ENCODE results near the gene GAP43.
"Not testable (repeated sequence)": the region's sequence is repeated elsewhere in the genome, so short reads cannot be mapped to it uniquely, and the experiment has no call there.

GAP43 gene

GRCh38 chr3:115728013-115728412 lies 104.7 kb downstream of the GAP43 start:
- Histone ChIP-seq H3K9me3 (ENCODE audit: control insufficient read depth, low read length) (no peaks in the 10 kb centered on the region), H3K27me3 (replicated peaks; ENCODE audit: control insufficient read depth, insufficient read depth, low read length) (no peaks in the 10 kb centered on the region), H3K4me1 (ENCODE audit: control insufficient read depth, insufficient read depth, low read length) (no peaks in the 10 kb centered on the region), H3K9ac (ENCODE audit: low read length) (no peak overlapping the region), H3K36me3 (ENCODE audit: control insufficient read depth, insufficient read depth, low read length, severe bottlenecking) (no peaks in the 10 kb centered on the region), H3K4me3 (ENCODE audit: low read length) (no peak overlapping the region)
- DNase-seq (ENCODE audit: low read depth), result no peak

GRCh38 chr3:115736341-115736740 lies 113.0 kb downstream of the GAP43 start:
- H3K36me3 ChIP-seq (ENCODE audit: control insufficient read depth, insufficient read depth, low read length, severe bottlenecking); H3K4me1 ChIP-seq (ENCODE audit: control insufficient read depth, insufficient read depth, low read length); H3K9ac ChIP-seq (ENCODE audit: low read length); H3K27me3 ChIP-seq (replicated peaks; ENCODE audit: control insufficient read depth, insufficient read depth, low read length); H3K4me3 ChIP-seq (ENCODE audit: low read length); DNase-seq (ENCODE audit: low read depth): not testable (repeated sequence)
- H3K9me3 ChIP-seq (ENCODE audit: control insufficient read depth, low read length), result peaks cover 19% of the 10 kb centered on the region

- H3K9me3 ChIP-seq (ENCODE audit: control insufficient read depth, low read length), result peaks cover 19% of the 10 kb centered on the region
- no peaks in the 10 kb centered on the region for H3K4me1 ChIP-seq (ENCODE audit: control insufficient read depth, insufficient read depth, low read length)
- DNase-seq (ENCODE audit: low read depth), result no peak
- no peaks in the 10 kb centered on the region for H3K27me3 ChIP-seq (replicated peaks; ENCODE audit: control insufficient read depth, insufficient read depth, low read length)
- no peak overlapping the region for H3K9ac ChIP-seq (ENCODE audit: low read length)
- H3K36me3 ChIP-seq (ENCODE audit: control insufficient read depth, insufficient read depth, low read length, severe bottlenecking), result no peaks in the 10 kb centered on the region
- no peak overlapping the region for H3K4me3 ChIP-seq (ENCODE audit: low read length)
These were observed 118.3 kb downstream of the GAP43 start for GRCh38 chr3:115741650-115742049.

GRCh38 chr3:115744516-115744915 lies 121.2 kb downstream of the GAP43 start:
- H3K9ac ChIP-seq (ENCODE audit: low read length); H3K36me3 ChIP-seq (ENCODE audit: control insufficient read depth, insufficient read depth, low read length, severe bottlenecking); H3K4me1 ChIP-seq (ENCODE audit: control insufficient read depth, insufficient read depth, low read length); H3K4me3 ChIP-seq (ENCODE audit: low read length); H3K27me3 ChIP-seq (replicated peaks; ENCODE audit: control insufficient read depth, insufficient read depth, low read length): not testable (repeated sequence)
- peak; percentile 12 for DNase-seq (ENCODE audit: low read depth)
- peaks cover 15% of the 10 kb centered on the region for H3K9me3 ChIP-seq (ENCODE audit: control insufficient read depth, low read length)

GRCh38 chr3:115752978-115753377 lies 129.7 kb downstream of the GAP43 start:
- not testable (repeated sequence) for H3K9me3 ChIP-seq (ENCODE audit: control insufficient read depth, low read length); DNase-seq (ENCODE audit: low read depth); H3K4me1 ChIP-seq (ENCODE audit: control insufficient read depth, insufficient read depth, low read length); H3K36me3 ChIP-seq (ENCODE audit: control insufficient read depth, insufficient read depth, low read length, severe bottlenecking); H3K9ac ChIP-seq (ENCODE audit: low read length); H3K27me3 ChIP-seq (replicated peaks; ENCODE audit: control insufficient read depth, insufficient read depth, low read length); H3K4me3 ChIP-seq (ENCODE audit: low read length)

GRCh38 chr3:115758076-115758763 lies 134.9 kb downstream of the GAP43 start:
- DNase-seq (ENCODE audit: low read depth), result no peak
- Histone ChIP-seq H3K36me3 (ENCODE audit: control insufficient read depth, insufficient read depth, low read length, severe bottlenecking) (no peaks in the 10 kb centered on the region), H3K4me1 (ENCODE audit: control insufficient read depth, insufficient read depth, low read length) (no peaks in the 10 kb centered on the region), H3K4me3 (ENCODE audit: low read length) (no peak overlapping the region), H3K9me3 (ENCODE audit: control insufficient read depth, low read length) (no peaks in the 10 kb centered on the region), H3K27me3 (replicated peaks; ENCODE audit: control insufficient read depth, insufficient read depth, low read length) (no peaks in the 10 kb centered on the region), H3K9ac (ENCODE audit: low read length) (no peak overlapping the region)

GRCh38 chr3:115760716-115761115 lies 137.4 kb downstream of the GAP43 start:
- DNase-seq (ENCODE audit: low read depth), result no peak
- H3K27me3 ChIP-seq (replicated peaks; ENCODE audit: control insufficient read depth, insufficient read depth, low read length), result no peaks in the 10 kb centered on the region
- H3K4me1 ChIP-seq (ENCODE audit: control insufficient read depth, insufficient read depth, low read length), result no peaks in the 10 kb centered on the region
- no peak overlapping the region for H3K4me3 ChIP-seq (ENCODE audit: low read length)
- no peaks in the 10 kb centered on the region for H3K36me3 ChIP-seq (ENCODE audit: control insufficient read depth, insufficient read depth, low read length, severe bottlenecking)
- H3K9ac ChIP-seq (ENCODE audit: low read length), result no peak overlapping the region
- no peaks in the 10 kb centered on the region for H3K9me3 ChIP-seq (ENCODE audit: control insufficient read depth, low read length)

GRCh38 chr3:115761927-115762305 lies 138.6 kb downstream of the GAP43 start:
- no peaks in the 10 kb centered on the region for H3K27me3 ChIP-seq (replicated peaks; ENCODE audit: control insufficient read depth, insufficient read depth, low read length)
- H3K4me1 ChIP-seq (ENCODE audit: control insufficient read depth, insufficient read depth, low read length), result peaks cover 3% of the 10 kb centered on the region
- H3K9me3 ChIP-seq (ENCODE audit: control insufficient read depth, low read length), result no peaks in the 10 kb centered on the region
- H3K4me3 ChIP-seq (ENCODE audit: low read length), result no peak overlapping the region
- DNase-seq (ENCODE audit: low read depth), result no peak
- H3K9ac ChIP-seq (ENCODE audit: low read length), result no peak overlapping the region
- no peaks in the 10 kb centered on the region for H3K36me3 ChIP-seq (ENCODE audit: control insufficient read depth, insufficient read depth, low read length, severe bottlenecking)

GRCh38 chr3:115766587-115767482 lies 143.5 kb downstream of the GAP43 start:
- Histone ChIP-seq H3K36me3 (ENCODE audit: control insufficient read depth, insufficient read depth, low read length, severe bottlenecking) (no peaks in the 10 kb centered on the region), H3K4me1 (ENCODE audit: control insufficient read depth, insufficient read depth, low read length) (peaks cover 3% of the 10 kb centered on the region), H3K27me3 (replicated peaks; ENCODE audit: control insufficient read depth, insufficient read depth, low read length) (no peaks in the 10 kb centered on the region), H3K9ac (ENCODE audit: low read length) (no peak overlapping the region), H3K4me3 (ENCODE audit: low read length) (no peak overlapping the region), H3K9me3 (ENCODE audit: control insufficient read depth, low read length) (no peaks in the 10 kb centered on the region)
- DNase-seq (ENCODE audit: low read depth), result peak; percentile 52

- Histone ChIP-seq H3K4me1 (ENCODE audit: control insufficient read depth, insufficient read depth, low read length) (peaks cover 3% of the 10 kb centered on the region), H3K4me3 (ENCODE audit: low read length) (no peak overlapping the region), H3K27me3 (replicated peaks; ENCODE audit: control insufficient read depth, insufficient read depth, low read length) (no peaks in the 10 kb centered on the region), H3K36me3 (ENCODE audit: control insufficient read depth, insufficient read depth, low read length, severe bottlenecking) (no peaks in the 10 kb centered on the region), H3K9ac (ENCODE audit: low read length) (no peak overlapping the region), H3K9me3 (ENCODE audit: control insufficient read depth, low read length) (no peaks in the 10 kb centered on the region)
- no peak for DNase-seq (ENCODE audit: low read depth)
These were observed 145.4 kb downstream of the GAP43 start for GRCh38 chr3:115768661-115769060.

All from adipocyte (in vitro differentiated cells).